ENCODE measurements around the gene SPATA31E1. TPM values are rescaled to one million over a fixed set of nuclear protein-coding genes. Genes with fewer than 3 reads are reported as not detected.
"Not testable (repeated sequence)": the region's sequence is repeated elsewhere in the genome, so short reads cannot be mapped to it uniquely, and the experiment has no call there.

SPATA31E1 gene
- total RNA-seq, 1 donor from 2014 or later, result not detected

GRCh38 chr9:87898151-87898550 is 15.5 kb downstream of the SPATA31E1 start:
- Histone ChIP-seq H3K4me1 (no peaks in the 10 kb centered on the region), H3K9me3 (no peaks in the 10 kb centered on the region), H3K4me3 (no peak overlapping the region), H3K27ac (no peak overlapping the region), H3K36me3 (no peaks in the 10 kb centered on the region), H3K27me3 (no peaks in the 10 kb centered on the region)
- ATAC-seq (no peak), DNase-seq (no peak)
- intact Hi-C loops (cut with DNase I), result no loop called here
- no peak for TF ChIP-seq CTCF (IDR thresholded peaks at IDR 0.05)

GRCh38 chr9:87902371-87902770 is 19.7 kb downstream of the SPATA31E1 start:
- H3K4me1 ChIP-seq; H3K27me3 ChIP-seq; H3K27ac ChIP-seq; H3K4me3 ChIP-seq; DNase-seq; H3K36me3 ChIP-seq; H3K9me3 ChIP-seq; intact Hi-C loops (cut with DNase I); ATAC-seq: not testable (repeated sequence)

- H3K27me3 ChIP-seq, result no peaks in the 10 kb centered on the region
- no peaks in the 10 kb centered on the region for H3K9me3 ChIP-seq
- intact Hi-C loops (cut with DNase I), result no loop called here
- TF ChIP-seq CTCF (IDR thresholded peaks at IDR 0.05), result no peak
- no peaks in the 10 kb centered on the region for H3K4me1 ChIP-seq
- ATAC-seq, result peak; percentile 65
- no peak overlapping the region for H3K27ac ChIP-seq
- DNase-seq, result no peak
- no peaks in the 10 kb centered on the region for H3K36me3 ChIP-seq
- no peak overlapping the region for H3K4me3 ChIP-seq
Measured at GRCh38 chr9:87909310-87910041, 26.8 kb downstream of the SPATA31E1 start.

- Histone ChIP-seq H3K4me1 (no peaks in the 10 kb centered on the region), H3K27ac (no peak overlapping the region), H3K27me3 (no peaks in the 10 kb centered on the region), H3K9me3 (no peaks in the 10 kb centered on the region), H3K36me3 (no peaks in the 10 kb centered on the region), H3K4me3 (no peak overlapping the region)
- TF ChIP-seq CTCF (IDR thresholded peaks at IDR 0.05), result no peak
- no peak for ATAC-seq
- intact Hi-C loops (cut with DNase I), result no loop called here
- DNase-seq, result no peak
Measured at GRCh38 chr9:87910821-87911220, 28.1 kb downstream of the SPATA31E1 start.

- ATAC-seq; H3K27me3 ChIP-seq; H3K27ac ChIP-seq; DNase-seq; H3K4me1 ChIP-seq; intact Hi-C loops (cut with DNase I); H3K36me3 ChIP-seq; H3K4me3 ChIP-seq; H3K9me3 ChIP-seq: not testable (repeated sequence)
Measured at GRCh38 chr9:87917662-87918061, 35.0 kb downstream of the SPATA31E1 start, which contains the start of gene SPATA31C1. Gene SPATA31C1 (plus strand): TSS chr9:87917962.

- intact Hi-C loops (cut with DNase I); H3K27ac ChIP-seq; DNase-seq: not testable (repeated sequence)
Measured at GRCh38 chr9:87919013-87919412, 36.3 kb downstream of the SPATA31E1 start.

GRCh38 chr9:87921561-87921960 is 38.9 kb downstream of the SPATA31E1 start:
- ATAC-seq; H3K27me3 ChIP-seq; H3K9me3 ChIP-seq; H3K36me3 ChIP-seq; H3K4me3 ChIP-seq; intact Hi-C loops (cut with DNase I); H3K27ac ChIP-seq; H3K4me1 ChIP-seq; DNase-seq: not testable (repeated sequence)

More at GRCh38 chr9:87919013-87919412, 36.3 kb downstream of the SPATA31E1 start:
- H3K4me1 ChIP-seq, H3K36me3 ChIP-seq, ATAC-seq, H3K4me3 ChIP-seq, H3K9me3 ChIP-seq, H3K27me3 ChIP-seq: not testable (repeated sequence)

- H3K27me3 ChIP-seq; ATAC-seq; H3K27ac ChIP-seq; H3K36me3 ChIP-seq; DNase-seq; intact Hi-C loops (cut with DNase I); H3K4me1 ChIP-seq; H3K9me3 ChIP-seq; H3K4me3 ChIP-seq: not testable (repeated sequence)
Measured at GRCh38 chr9:87923012-87923411, 40.3 kb downstream of the SPATA31E1 start.

- H3K36me3 ChIP-seq; DNase-seq; H3K4me1 ChIP-seq; H3K27ac ChIP-seq; H3K4me3 ChIP-seq; ATAC-seq; intact Hi-C loops (cut with DNase I); H3K27me3 ChIP-seq; H3K9me3 ChIP-seq: not testable (repeated sequence)
Measured at GRCh38 chr9:87924851-87925250, 42.2 kb downstream of the SPATA31E1 start.

- H3K4me1 ChIP-seq; DNase-seq; H3K27ac ChIP-seq; intact Hi-C loops (cut with DNase I); H3K9me3 ChIP-seq; H3K27me3 ChIP-seq; ATAC-seq; H3K36me3 ChIP-seq; H3K4me3 ChIP-seq: not testable (repeated sequence)
Measured at GRCh38 chr9:87929152-87929551, 46.5 kb downstream of the SPATA31E1 start.

GRCh38 chr9:87934444-87934843 is 51.8 kb downstream of the SPATA31E1 start:
- H3K4me3 ChIP-seq; H3K9me3 ChIP-seq; intact Hi-C loops (cut with DNase I); H3K4me1 ChIP-seq; ATAC-seq; H3K36me3 ChIP-seq; H3K27ac ChIP-seq; DNase-seq; H3K27me3 ChIP-seq: not testable (repeated sequence)

Measured in upper lobe of right lung (tissue), 1 donor.